Measurements from ENCODE around the gene MAP7.

Gene MAP7

GRCh38 chr6:136563386-136564152 is 13.3 kb upstream of the MAP7 start:
- DNase-seq (ENCODE audit: low spot score), result no peak
- TF ChIP-seq CTCF (IDR thresholded peaks at IDR 0.05; ENCODE audit: extremely low read depth, missing control alignments), result no peak

GRCh38 chr6:136562211-136562610 is 12.0 kb upstream of the MAP7 start:
- no peak for DNase-seq (ENCODE audit: low spot score)
- TF ChIP-seq CTCF (IDR thresholded peaks at IDR 0.05; ENCODE audit: extremely low read depth, missing control alignments), result no peak

GRCh38 chr6:136553166-136553787 is 3.1 kb upstream of the MAP7 start:
- no peak for TF ChIP-seq CTCF (IDR thresholded peaks at IDR 0.05; ENCODE audit: extremely low read depth, missing control alignments)

GRCh38 chr6:136552054-136552453 is 1.8 kb upstream of the MAP7 start:
- TF ChIP-seq CTCF (IDR thresholded peaks at IDR 0.05; ENCODE audit: extremely low read depth, missing control alignments), result no peak

More at GRCh38 chr6:136553166-136553787, 3.1 kb upstream of the MAP7 start:
- DNase-seq (ENCODE audit: low spot score), result no peak

GRCh38 chr6:136551103-136551502 is 881 bp upstream of the MAP7 start:
- DNase-seq (ENCODE audit: low spot score), result no peak

More at GRCh38 chr6:136552054-136552453, 1.8 kb upstream of the MAP7 start:
- no peak for DNase-seq (ENCODE audit: low spot score)

GRCh38 chr6:136550045-136550329 is 235 bp downstream of the MAP7 start:
- DNase-seq (ENCODE audit: low spot score), result peak; percentile 82
- no peak for TF ChIP-seq CTCF (IDR thresholded peaks at IDR 0.05; ENCODE audit: extremely low read depth, missing control alignments)

More at GRCh38 chr6:136551103-136551502, 881 bp upstream of the MAP7 start:
- no peak for TF ChIP-seq CTCF (IDR thresholded peaks at IDR 0.05; ENCODE audit: extremely low read depth, missing control alignments)

- TF ChIP-seq CTCF (IDR thresholded peaks at IDR 0.05; ENCODE audit: extremely low read depth, missing control alignments), result no peak
- DNase-seq (ENCODE audit: low spot score), result peak; percentile 25
Measured at GRCh38 chr6:136549300-136550044, 750 bp downstream of the MAP7 start.
